ENCODE results near the gene IPO11.
"Not testable (repeated sequence)": the region's sequence is repeated elsewhere in the genome, so short reads cannot be mapped to it uniquely, and the experiment has no call there.

The IPO11 gene

GRCh38 chr5:62607615-62608014 is 195.1 kb downstream of the IPO11 start:
- no peak for DNase-seq

GRCh38 chr5:62608529-62609511 is 196.3 kb downstream of the IPO11 start:
- DNase-seq, result no peak

- DNase-seq, result no peak
Measured at GRCh38 chr5:62614355-62614754, 201.8 kb downstream of the IPO11 start.

- DNase-seq, result no peak
Measured at GRCh38 chr5:62616615-62617277, 204.2 kb downstream of the IPO11 start.

- no peak for DNase-seq
Measured at GRCh38 chr5:62617943-62618342, 205.4 kb downstream of the IPO11 start.

- no peak for DNase-seq
Measured at GRCh38 chr5:62620761-62621160, 208.2 kb downstream of the IPO11 start.

- no peak for DNase-seq
Measured at GRCh38 chr5:62621280-62621679, 208.7 kb downstream of the IPO11 start.

GRCh38 chr5:62623271-62623670 is 210.7 kb downstream of the IPO11 start:
- no peak for DNase-seq

- not testable (repeated sequence) for DNase-seq
Measured at GRCh38 chr5:62624436-62624835, 211.9 kb downstream of the IPO11 start.

DNA sequence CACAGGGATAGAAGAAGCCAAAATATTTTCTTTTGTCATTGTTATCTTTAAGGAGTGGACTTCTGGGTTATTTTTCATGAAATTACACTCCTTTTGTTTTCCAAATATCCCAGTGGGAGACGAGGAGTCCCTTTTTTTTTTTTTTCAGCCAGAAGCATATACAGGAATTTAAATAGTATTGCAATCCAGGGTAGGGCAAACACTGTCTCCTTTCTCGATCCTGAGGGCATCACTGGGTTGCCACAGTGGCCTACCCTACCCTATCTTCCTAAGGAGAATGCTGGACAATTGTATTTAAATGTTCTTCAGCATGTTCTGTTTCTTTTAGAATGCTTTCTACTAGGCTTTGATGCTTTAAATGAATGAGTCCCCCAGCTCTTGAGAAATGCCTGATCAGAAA is 214.0 kb downstream of the IPO11 start:
- DNase-seq, result no peak

DNA sequence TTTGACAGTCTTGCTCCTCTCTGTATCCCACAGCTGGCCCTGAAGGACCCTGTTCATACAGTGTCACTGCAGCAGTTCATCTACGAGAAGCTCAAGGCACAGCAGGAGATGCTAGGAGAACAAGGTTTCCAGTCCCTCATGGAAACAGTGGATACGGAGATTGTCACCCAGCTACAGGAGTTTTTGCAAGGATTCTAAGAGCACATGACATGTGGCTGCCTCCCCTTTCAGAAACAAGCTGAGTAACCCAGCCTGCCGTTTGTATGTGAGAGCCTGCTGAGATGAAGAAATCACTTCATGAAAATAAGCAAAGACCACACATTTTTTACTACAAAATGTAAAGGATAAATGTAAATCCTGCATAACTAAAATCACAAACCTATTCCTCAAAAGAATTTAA is 214.6 kb downstream of the IPO11 start:
- no peak for DNase-seq

GRCh38 chr5:62627901-62628300 is 215.3 kb downstream of the IPO11 start:
- DNase-seq, result no peak

DNA sequence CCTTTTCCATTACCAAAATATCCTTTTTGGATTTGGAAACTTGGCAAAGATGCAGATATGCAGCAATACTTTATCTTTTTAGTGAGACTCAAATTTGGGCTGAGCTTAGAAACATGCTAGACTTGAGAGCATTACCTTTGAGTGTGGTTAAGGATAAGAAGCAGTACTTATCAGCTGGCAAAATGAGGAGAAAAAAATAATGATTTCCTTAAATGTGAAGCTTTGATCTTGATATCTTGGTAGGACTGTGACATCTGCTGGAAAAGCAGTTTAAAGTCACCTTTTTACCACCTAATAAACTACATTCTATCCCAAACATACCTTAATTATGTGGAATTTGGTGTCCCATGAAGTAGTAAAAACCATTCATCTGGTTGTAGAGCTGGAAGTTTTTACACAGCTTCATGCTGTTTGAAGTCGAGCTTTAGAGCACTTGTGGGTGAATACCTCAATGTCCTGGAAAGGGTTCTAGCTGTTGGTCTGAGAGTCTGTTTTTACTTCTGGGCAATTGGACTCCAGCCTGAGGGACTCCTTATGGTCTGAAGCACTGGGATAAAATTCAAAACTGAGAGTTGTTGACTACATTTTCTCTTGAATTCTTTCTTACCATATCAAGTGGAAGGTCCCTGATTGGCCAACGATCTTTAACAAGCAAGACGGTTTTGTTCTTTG is 219.5 kb downstream of the IPO11 start:
- no peak for DNase-seq

- DNase-seq, result no peak
Measured at GRCh38 chr5:62633243-62633642, 220.7 kb downstream of the IPO11 start.

- DNase-seq, result no peak
Measured at GRCh38 chr5:62640446-62640845, 227.9 kb downstream of the IPO11 start.

DNA sequence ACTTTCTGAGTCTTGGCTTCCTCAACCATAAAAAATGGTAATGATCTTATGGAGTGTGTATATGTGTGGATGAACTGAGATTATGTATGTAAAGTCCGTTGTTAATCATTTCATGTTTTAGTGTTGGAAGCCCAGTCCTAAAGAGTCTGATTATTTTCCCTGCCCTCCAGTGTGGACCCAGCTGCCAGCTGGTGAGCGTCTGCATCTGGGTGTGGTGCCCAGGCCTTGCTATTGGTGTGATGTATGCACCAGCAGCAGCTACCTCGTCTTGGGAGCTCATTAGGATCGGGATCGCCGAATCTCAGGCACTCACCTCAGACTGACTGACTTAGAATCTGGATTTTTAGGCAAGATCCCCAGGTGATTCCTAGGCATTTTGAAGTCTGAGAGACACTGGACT is 229.9 kb downstream of the IPO11 start:
- DNase-seq, result no peak

DNA sequence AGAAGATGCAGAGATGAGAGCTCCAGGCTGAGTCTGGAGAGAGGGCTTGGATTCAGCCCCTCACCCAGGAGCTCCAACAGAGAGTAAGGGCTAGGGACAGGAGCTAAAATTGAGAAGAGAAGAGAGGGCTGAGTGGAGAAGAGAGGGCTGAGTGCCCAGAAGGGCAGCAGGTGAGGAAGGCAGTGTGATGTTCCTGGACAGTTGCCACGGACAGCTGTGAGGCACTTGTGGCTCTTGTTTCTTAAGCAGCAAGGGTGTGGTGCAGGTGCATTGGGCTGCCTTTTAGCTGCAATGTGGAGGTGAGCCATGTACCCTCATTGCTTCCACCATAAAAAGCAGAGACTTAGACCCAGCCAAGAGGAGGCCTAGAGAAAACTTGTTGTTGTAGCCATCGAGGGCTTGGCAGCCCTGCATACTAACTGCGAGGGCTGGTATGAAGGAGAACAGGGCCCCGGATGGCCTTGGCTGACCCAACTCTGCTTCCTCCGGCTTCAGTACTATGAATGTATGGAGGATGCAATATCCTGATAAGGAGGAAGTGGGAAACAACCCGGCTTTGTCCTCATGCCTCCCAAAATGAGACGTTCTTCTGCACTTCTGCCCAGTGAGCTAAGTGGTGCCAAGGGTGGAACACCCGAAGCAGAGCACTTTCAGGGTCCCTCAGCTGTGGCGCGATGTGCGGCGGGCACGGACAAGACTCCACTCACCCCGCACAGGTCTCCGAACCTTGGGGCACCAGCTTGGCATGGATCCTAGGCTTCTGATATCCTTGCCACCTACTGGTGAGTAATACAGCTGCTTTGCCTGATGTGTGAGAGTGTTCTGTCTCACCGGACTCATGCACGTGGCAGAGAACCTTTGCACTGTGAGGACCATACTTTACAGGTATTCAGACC is 231.2 kb downstream of the IPO11 start:
- DNase-seq, result peak in 1 of 2 experiments; percentile 7

GRCh38 chr5:62645223-62645622 is 232.7 kb downstream of the IPO11 start:
- no peak for DNase-seq

- DNase-seq, result no peak
Measured at GRCh38 chr5:62647241-62647640, 234.7 kb downstream of the IPO11 start.

GRCh38 chr5:62649025-62649424 is 236.5 kb downstream of the IPO11 start:
- no peak for DNase-seq

GRCh38 chr5:62649476-62650113 is 237.0 kb downstream of the IPO11 start:
- no peak for DNase-seq

DNA sequence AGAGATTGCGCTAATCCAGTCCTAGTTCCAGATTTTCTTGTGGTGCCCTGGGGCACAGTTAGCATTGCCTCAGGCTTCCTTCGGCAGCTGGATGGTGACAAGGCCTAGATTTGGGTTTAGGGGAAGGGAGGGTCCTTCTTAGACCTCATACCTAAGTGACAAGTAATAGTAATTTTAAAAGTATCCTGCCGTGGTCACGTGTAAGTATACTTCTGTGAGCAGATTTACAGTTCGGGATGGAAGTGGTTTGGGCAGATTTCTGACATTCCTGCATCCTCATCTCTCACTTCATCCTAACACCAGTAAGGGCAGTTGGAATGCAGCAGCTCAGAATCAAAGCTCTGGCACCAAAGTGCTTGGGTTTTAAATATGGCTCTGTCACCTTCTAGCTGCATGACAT is 237.6 kb downstream of the IPO11 start:
- DNase-seq, result no peak
